GM19240 (cell line): Measurements from ENCODE around the gene MX2.
"Not testable (repeated sequence)": the region's sequence is repeated elsewhere in the genome, so short reads cannot be mapped to it uniquely, and the experiment has no call there.

Experiments
- DNase-seq: peaks from one replicate; pipeline ENCODE4 v3.0.0; 2011; ENCODE audit warnings: low spot score; ENCODE audit not compliant: insufficient read length

MX2 gene

GRCh38 chr21:41361786-41362604 is at the start of gene MX2:
Gene MX2 (plus strand): TSS chr21:41362027. CDS start chr21:41376907, 14,880 bp downstream.
- peak; percentile 28 for DNase-seq

- not testable (repeated sequence) for DNase-seq
Measured at GRCh38 chr21:41313285-41314164, 48.3 kb upstream of the MX2 start.

- no peak for DNase-seq
Measured at GRCh38 chr21:41315726-41316125, 46.1 kb upstream of the MX2 start.

- no peak for DNase-seq
Measured at GRCh38 chr21:41316200-41317062, 45.4 kb upstream of the MX2 start, which contains the start of gene FAM3B. Gene FAM3B (plus strand): TSS chr21:41316801. CDS start chr21:41316880, 79 bp downstream.

- no peak for DNase-seq
Measured at GRCh38 chr21:41317063-41317392, 44.8 kb upstream of the MX2 start.

GRCh38 chr21:41317458-41317857 is 44.4 kb upstream of the MX2 start:
- no peak for DNase-seq

- DNase-seq, result no peak
Measured at GRCh38 chr21:41318218-41318617, 43.6 kb upstream of the MX2 start.

GRCh38 chr21:41319273-41319672 is 42.6 kb upstream of the MX2 start:
- no peak for DNase-seq

- DNase-seq, result no peak
Measured at GRCh38 chr21:41321211-41321907, 40.5 kb upstream of the MX2 start.

GRCh38 chr21:41321908-41322495 is 39.8 kb upstream of the MX2 start:
- no peak for DNase-seq

GRCh38 chr21:41322496-41323382 is 39.1 kb upstream of the MX2 start:
- DNase-seq, result no peak

- no peak for DNase-seq
Measured at GRCh38 chr21:41325138-41325912, 36.5 kb upstream of the MX2 start.

GRCh38 chr21:41326414-41327080 is 35.3 kb upstream of the MX2 start:
- DNase-seq, result no peak

GRCh38 chr21:41327753-41328152 is 34.1 kb upstream of the MX2 start:
- no peak for DNase-seq

- no peak for DNase-seq
Measured at GRCh38 chr21:41328660-41329607, 32.9 kb upstream of the MX2 start.

- no peak for DNase-seq
Measured at GRCh38 chr21:41333752-41334151, 28.1 kb upstream of the MX2 start.

- DNase-seq, result no peak
Measured at GRCh38 chr21:41337515-41337914, 24.3 kb upstream of the MX2 start.
